HT1080 (cell line): ENCODE measurements around the gene PPP3R1. TPM values are rescaled to one million over a fixed set of nuclear protein-coding genes. Genes with fewer than 3 reads are reported as not detected.

Experiments used
- DNase-seq: peaks from one replicate; pipeline ENCODE4 v3.0.0-alpha.2; 2015; ENCODE audit warnings: low read depth
- total RNA-seq: library from RNA; depleted of rRNA; stranded (reverse); fragments of >200 nt; shearing (Covaris generic); gene quantifications from 2 replicates; pipeline ENCODE4 v1.2.3, GENCODE V29; 2014; rRNA removed

Gene PPP3R1
- total RNA-seq, 1 experiment from 2014 or later = 22.4 TPM

- DNase-seq = no peak
These were observed 96.7 kb downstream of the PPP3R1 start for GRCh38 chr2:68155618-68156017.

DNA sequence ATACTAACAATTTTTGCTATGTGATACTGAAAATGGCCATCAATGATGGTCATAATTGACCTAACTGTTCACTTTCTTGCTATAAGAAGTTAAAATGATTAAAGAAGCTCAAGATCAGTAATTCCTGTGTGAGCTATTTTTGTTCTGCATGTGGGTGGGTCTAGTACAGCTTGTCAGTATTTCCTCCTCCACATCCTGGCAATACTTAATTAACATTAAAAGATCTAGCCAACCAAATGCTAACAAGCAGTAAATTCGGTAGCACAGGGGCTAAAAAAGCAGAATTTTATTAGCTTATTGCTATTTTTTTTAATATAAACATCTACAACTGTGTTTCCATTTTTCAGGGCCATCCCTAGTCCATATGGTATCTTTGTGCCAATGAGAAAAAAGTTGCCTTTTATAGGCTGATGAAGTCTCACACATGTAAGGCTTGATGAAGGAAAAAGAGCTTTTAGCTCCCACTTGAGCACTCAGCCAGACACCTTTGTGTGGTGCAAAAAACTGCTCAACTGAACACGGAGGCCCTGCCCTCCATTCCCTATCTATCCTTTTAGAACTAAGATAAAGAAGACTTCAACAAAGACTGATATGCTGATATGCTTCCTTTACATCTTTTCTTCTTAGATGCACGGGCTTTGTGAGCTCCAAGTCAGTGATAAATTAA is 99.5 kb downstream of the PPP3R1 start:
- no peak for DNase-seq

- DNase-seq = peak; percentile 69
These were observed 101.3 kb downstream of the PPP3R1 start for GRCh38 chr2:68151037-68151436.

GRCh38 chr2:68141875-68142274 is 110.5 kb downstream of the PPP3R1 start:
- DNase-seq = no peak

DNA sequence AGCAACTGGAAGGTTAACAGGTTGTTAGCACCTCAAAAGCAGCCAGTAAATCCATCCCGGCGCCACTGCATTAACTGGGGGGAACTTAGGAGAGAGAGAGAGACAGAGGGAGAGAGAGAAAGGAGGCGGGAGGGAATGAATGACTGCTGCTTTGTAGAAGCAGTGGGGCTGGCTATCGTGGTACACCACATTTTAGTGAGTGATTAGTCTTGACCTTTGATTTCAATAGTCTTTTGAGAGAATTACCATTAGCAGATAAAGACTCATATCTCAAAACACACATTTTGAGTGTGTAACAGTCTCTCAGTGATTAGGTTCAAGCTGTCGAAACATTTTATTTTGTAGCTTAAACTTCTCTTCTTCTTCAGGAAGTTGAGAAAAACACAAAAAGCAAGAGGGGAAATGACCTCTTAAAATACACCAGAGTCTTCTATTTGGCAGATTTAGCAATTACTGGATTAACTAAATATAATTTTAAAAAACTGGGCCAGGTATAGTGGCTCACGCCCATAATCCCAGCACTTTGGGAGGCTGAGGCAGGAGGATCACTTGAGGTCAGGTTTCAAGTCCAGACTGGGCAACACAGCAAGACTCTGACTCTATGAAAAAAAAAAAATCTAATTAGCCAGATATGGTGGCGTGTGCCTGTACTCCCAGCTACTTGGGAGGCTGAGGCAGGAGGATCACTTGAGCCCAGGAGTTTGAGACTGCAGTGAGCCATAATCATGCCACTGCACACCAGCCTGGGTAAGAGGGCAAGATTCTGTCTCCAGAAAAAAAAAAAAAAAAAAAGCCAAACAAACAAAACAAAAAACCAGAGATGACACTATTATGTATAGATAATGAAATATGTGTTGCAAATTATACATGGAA is 116.6 kb downstream of the PPP3R1 start:
- no peak for DNase-seq

- DNase-seq = no peak
These were observed 117.8 kb downstream of the PPP3R1 start for GRCh38 chr2:68134554-68134953.

DNA sequence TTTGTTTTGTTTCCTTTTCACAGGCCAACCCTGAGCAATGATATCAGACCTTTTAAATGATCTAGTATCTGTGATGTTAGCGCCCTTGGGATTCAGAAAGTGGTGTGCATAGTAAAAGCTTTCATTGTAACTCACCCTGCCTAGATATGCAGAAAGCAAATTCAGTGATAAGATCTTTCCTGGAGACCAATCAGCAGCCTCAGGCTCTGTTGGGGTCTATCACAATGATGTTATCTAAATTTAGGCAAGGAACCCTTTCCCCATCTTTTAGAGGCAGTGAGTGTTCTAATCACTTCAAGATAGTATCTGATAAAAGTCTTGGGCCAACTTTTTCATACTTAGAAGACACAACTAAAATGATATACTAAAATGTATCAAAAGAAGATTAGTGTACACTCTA is 118.2 kb downstream of the PPP3R1 start:
- no peak for DNase-seq

Other genes starting within 250 kb of the PPP3R1 start
- 21.7 and 26.8 TPM in 2 replicates for gene C1D, start 189.5 kb downstream of the PPP3R1 start, total RNA-seq
- gene PNO1, start 94.6 kb downstream of the PPP3R1 start, total RNA-seq = 33.9 and 35.3 TPM in 2 replicates
- 50.4 and 69.7 TPM in 2 replicates for gene CNRIP1, start 67.4 kb upstream of the PPP3R1 start, total RNA-seq
- gene PLEK, start 112.8 kb upstream of the PPP3R1 start, total RNA-seq = not detected in 2 replicates
- 0.63 and 0.73 TPM in 2 replicates for gene FBXO48, start 214.8 kb upstream of the PPP3R1 start, total RNA-seq
- gene APLF, start 215.1 kb upstream of the PPP3R1 start, total RNA-seq = 0.53 and 0.58 TPM in 2 replicates